Raji (cell line): ENCODE measurements around the gene TCF7L2.

Experiments used
- POLR2A ChIP-seq: IDR thresholded peaks from 2 replicates; pipeline ENCODE4 v1.6.1; 2011; ENCODE audit warnings: low read depth, low read length, control low read depth; ENCODE audit not compliant: insufficient read depth

The TCF7L2 gene

DNA sequence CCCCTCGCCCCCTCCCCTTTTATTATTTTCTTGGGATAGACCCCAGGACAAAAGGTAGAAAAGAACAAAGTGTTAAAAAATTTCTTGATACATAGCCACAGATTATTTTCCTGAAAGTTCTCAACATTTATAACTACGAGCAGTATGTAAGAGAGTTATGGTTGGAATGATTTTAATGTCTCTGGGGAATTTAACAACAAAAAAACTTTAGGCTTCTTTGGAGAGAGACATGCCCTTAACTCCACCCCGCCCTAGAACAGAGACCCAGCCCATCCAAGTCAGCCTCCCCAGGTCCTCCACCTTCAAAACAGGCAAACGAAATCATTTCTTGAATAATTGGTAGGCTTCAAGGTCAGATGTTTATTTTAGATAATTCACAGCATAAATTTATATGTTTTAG lies 97.1 kb downstream of the TCF7L2 start:
- no peak for TF ChIP-seq POLR2A

GRCh38 chr10:113047605-113047962 lies 97.5 kb downstream of the TCF7L2 start:
- no peak for TF ChIP-seq POLR2A

- TF ChIP-seq POLR2A, result no peak
Measured at GRCh38 chr10:113047963-113048781, 98.1 kb downstream of the TCF7L2 start.

- TF ChIP-seq POLR2A, result no peak
Measured at GRCh38 chr10:113049881-113050280, 99.8 kb downstream of the TCF7L2 start.

DNA sequence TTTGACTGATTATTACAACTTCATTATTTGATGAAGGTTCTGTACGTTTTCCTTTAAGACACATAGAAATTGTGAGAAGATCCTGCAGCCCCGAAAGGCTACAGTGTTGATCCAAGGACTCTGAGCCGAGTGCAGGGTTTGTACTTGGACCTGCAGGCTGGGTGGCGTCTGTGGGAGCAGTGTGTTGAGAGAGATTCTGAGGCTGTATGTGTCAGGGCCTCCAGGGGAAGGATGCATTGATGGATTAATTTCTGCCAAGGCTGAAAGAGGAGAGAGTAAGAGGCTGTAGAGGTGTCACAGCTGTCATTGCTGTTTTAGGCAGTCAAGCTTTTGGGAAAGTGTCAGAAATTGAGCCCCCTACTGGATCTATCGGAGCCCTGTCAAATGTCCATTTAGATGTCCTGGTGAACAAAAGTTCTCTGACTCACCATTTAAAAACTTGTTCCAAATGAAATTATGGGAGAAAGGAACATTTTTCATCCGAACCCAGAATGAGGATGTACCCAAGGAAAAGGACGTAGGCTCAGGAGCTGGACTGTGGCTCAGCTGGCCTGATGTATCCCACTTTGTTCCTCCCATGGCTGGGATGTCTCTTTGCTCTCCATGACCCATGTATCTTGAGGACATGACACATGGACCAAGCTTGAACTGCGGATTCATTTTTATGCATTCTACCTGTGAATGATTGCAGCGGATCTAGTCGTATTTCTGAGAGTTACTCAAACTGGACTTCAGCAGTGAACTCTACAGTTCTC lies 102.2 kb downstream of the TCF7L2 start:
- no peak for TF ChIP-seq POLR2A

DNA sequence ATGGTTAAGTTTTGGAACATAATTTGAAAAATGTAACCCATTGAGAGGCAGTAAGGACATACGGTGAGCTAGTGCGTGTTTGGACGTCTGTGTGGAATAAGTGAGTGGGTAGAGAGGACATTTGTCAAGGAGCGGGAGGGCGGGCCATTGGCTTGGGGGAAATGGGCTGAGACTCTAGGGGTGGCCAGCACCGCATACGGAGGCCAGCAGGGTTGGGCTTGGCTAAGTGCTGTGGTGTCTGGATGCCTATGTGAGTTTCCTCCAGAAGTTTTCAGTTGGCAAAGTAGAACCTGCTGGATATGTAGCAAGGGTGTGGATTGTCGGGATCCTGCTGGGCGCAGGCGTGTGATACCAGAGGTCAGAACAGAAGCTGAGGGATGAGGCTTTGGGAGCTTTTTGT lies 103.0 kb downstream of the TCF7L2 start:
- TF ChIP-seq POLR2A, result no peak

- TF ChIP-seq POLR2A, result no peak
Measured at GRCh38 chr10:113053881-113054280, 103.8 kb downstream of the TCF7L2 start.

- no peak for TF ChIP-seq POLR2A
Measured at GRCh38 chr10:113055458-113055857, 105.4 kb downstream of the TCF7L2 start.

DNA sequence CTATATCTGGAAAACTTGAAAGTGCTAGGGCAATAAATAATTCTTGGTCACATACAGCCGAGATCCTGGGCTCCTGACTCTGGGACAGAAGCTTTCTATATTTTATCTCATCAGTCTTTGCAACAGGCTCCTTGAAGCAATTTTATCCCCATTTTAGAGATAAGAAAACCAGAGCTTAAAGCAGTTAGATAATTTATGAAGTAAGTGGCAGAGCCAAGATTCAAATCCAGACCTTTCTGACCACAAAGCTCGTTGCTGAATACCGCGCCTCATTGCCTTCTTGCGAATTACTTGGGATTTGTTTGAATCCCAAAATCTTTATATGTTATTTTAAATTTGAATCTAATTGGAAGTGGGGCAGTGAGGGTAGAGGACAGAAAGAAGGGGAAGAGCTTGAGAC lies 106.0 kb downstream of the TCF7L2 start:
- TF ChIP-seq POLR2A, result no peak

GRCh38 chr10:113056441-113057021 lies 106.5 kb downstream of the TCF7L2 start:
- no peak for TF ChIP-seq POLR2A

GRCh38 chr10:113057948-113058522 lies 108.0 kb downstream of the TCF7L2 start:
- TF ChIP-seq POLR2A, result no peak

GRCh38 chr10:113058523-113059370 lies 108.7 kb downstream of the TCF7L2 start:
- TF ChIP-seq POLR2A, result no peak

DNA sequence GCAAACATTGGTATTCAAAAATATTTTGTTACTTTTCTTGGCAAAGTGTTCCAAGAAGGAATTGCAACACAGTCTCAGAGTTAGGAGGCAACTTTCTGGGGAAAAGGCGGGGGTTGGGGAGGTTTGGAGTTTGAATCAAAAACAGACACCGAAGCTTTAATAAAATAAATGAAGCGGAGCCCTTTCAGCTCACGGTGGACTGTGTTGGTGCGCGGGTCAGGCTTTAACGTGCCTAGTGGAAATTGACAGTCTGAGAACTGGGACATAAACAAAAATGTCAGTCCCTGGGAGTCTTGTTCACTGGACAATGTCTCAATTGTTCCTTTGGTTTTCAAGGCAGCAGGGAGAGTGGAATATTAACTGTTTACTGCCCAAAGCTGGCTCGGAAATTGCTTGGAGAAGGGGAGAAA lies 109.3 kb downstream of the TCF7L2 start:
- TF ChIP-seq POLR2A, result no peak

- TF ChIP-seq POLR2A, result no peak
Measured at GRCh38 chr10:113060201-113061053, 110.4 kb downstream of the TCF7L2 start.
